Transverse colon (tissue), 3 donors: ENCODE results near the gene BCOR.

Source experiments
- CTCF ChIP-seq, 5 experiments: fragments of 200-600 bp in 3 of 5; fragments of 450-650 bp in 2 of 5; sonication (generic) in 3 of 5; IDR thresholded peaks; 1 replicate in 2 of 5; 2 replicates in 3 of 5; pipeline ENCODE4 v1.5.1; 2016 to 2017; ENCODE audit warnings: antibody characterized with exemption in 5 of 5, inconsistent platforms in 3 of 5, mild to moderate bottlenecking in 2 of 5, moderate library complexity in 1 of 5
- EP300 ChIP-seq: sonication (generic); formaldehyde crosslinking; IDR thresholded peaks from one replicate; pipeline ENCODE4 v1.6.1; 2017; ENCODE audit warnings: antibody characterized with exemption, low read depth
- POLR2A ChIP-seq: fragments of 450-650 bp; IDR thresholded peaks from one replicate; pipeline ENCODE4 v1.6.1; 2016; ENCODE audit warnings: antibody characterized with exemption, mild to moderate bottlenecking, moderate library complexity

GRCh38 chrX:40147126-40147952 lies 49.6 kb upstream of the BCOR start:
- TF ChIP-seq CTCF (IDR thresholded peaks at IDR 0.05) (no peak), EP300 (no peak), POLR2A (no peak)
